HepG2 (cell line): ENCODE data around the gene ACACB. TPM values are rescaled to one million over a fixed set of nuclear protein-coding genes. Genes with fewer than 3 reads are reported as not detected.

Source experiments
- FOSL2 ChIP-seq: sonication (generic); formaldehyde crosslinking; IDR thresholded peaks from 2 replicates; pipeline ENCODE4 v1.4.0; 2020; ENCODE audit warnings: missing genetic modification reagents
- GATAD1 ChIP-seq: IDR thresholded peaks from 2 replicates; pipeline ENCODE4 v1.6.1; 2016; ENCODE audit warnings: missing genetic modification reagents, missing compliant biosample characterization
- GATAD2A ChIP-seq: IDR thresholded peaks from 2 replicates; pipeline ENCODE4 v1.6.1; 2016
- IRF2 ChIP-seq: IDR thresholded peaks from 2 replicates; pipeline ENCODE4 v1.6.1; 2018; ENCODE audit warnings: missing genetic modification reagents, missing compliant biosample characterization
- KDM3A ChIP-seq: IDR thresholded peaks from 2 replicates; pipeline ENCODE4 v1.6.1; 2018; ENCODE audit warnings: low read depth, missing compliant biosample characterization
- NCOA5 ChIP-seq: sonication (generic); formaldehyde crosslinking; IDR thresholded peaks from 2 replicates; pipeline ENCODE4 v1.4.0; 2020; ENCODE audit warnings: missing genetic modification reagents
- PHF21A ChIP-seq: sonication (generic); formaldehyde crosslinking; IDR thresholded peaks from 2 replicates; pipeline ENCODE4 v1.5.0; 2020; ENCODE audit warnings: mild to moderate bottlenecking, missing genetic modification reagents
- SAFB2 ChIP-seq: sonication (generic); formaldehyde crosslinking; IDR thresholded peaks from 2 replicates; pipeline ENCODE4 v1.5.1; 2020; ENCODE audit warnings: missing genetic modification reagents, low read depth, mild to moderate bottlenecking, borderline replicate concordance
- SOX13 ChIP-seq, 3 experiments: fragments of 450-650 bp in 1 of 3; sonication (generic) in 1 of 3; formaldehyde crosslinking in 1 of 3; IDR thresholded peaks in 2 of 3; conservative IDR thresholded peaks in 1 of 3; 2 replicates each; pipeline versions ENCODE4 v1.5.0 to v1.6.1; 2016 to 2020; ENCODE audit warnings: antibody characterized with exemption in 1 of 3, mild to moderate bottlenecking in 1 of 3, missing compliant biosample characterization in 1 of 3, missing genetic modification reagents in 1 of 3, moderate library complexity in 1 of 3
- SSRP1 ChIP-seq: IDR thresholded peaks from 2 replicates; pipeline ENCODE4 v1.6.1; 2016; ENCODE audit warnings: control low read depth
- ZNF746 ChIP-seq: sonication (generic); formaldehyde crosslinking; IDR thresholded peaks from 2 replicates; pipeline ENCODE4 v1.8.0; 2022; ENCODE audit warnings: mild to moderate bottlenecking, missing genetic modification reagents
- ZNF790 ChIP-seq: sonication (generic); formaldehyde crosslinking; IDR thresholded peaks from 2 replicates; pipeline ENCODE4 v1.8.0; 2022; ENCODE audit warnings: missing genetic modification reagents, mild to moderate bottlenecking, borderline replicate concordance
- ZNF850 ChIP-seq: sonication (generic); formaldehyde crosslinking; conservative IDR thresholded peaks from 2 replicates; pipeline ENCODE4 v1.9.0; 2021; ENCODE audit warnings: mild to moderate bottlenecking, missing genetic modification reagents
- ZNF891 ChIP-seq: sonication (generic); formaldehyde crosslinking; IDR thresholded peaks from 2 replicates; pipeline ENCODE4 v1.5.0; 2020; ENCODE audit warnings: mild to moderate bottlenecking, missing genetic modification reagents
- polyA plus RNA-seq, 8 experiments: library from polyadenylated mRNA; depleted of rRNA in 3 of 8; stranded (reverse) in 7 of 8; unstranded in 1 of 8; fragments of >200 nt; fragmentation: Illumina TruSeq in 4 of 8; extraction: Trizol in 4 of 8; gene quantifications; 2 replicates each; pipeline versions ENCODE4 v1.2.1 to v1.2.3, GENCODE V29; 2011 to 2016; ENCODE audit warnings: low read depth in 4 of 8, missing spikeins in 1 of 8, mixed read lengths in 1 of 8; ENCODE audit not compliant: insufficient read depth in 1 of 8
- total RNA-seq, 5 experiments: library from RNA; depleted of rRNA; stranded (reverse); fragments of >200 nt; fragmentation: Illumina TruSeq; extraction: Trizol; gene quantifications; 2 replicates each; pipeline ENCODE4 v1.2.3, GENCODE V29; 2016; ENCODE audit warnings: low read depth in 1 of 5
- TF ChIP-seq, protein P1 (sequence below): sonication (generic); formaldehyde crosslinking; IDR thresholded peaks from 2 replicates; pipeline ENCODE4 v1.8.0; 2022; ENCODE audit warnings: missing genetic modification reagents, mild to moderate bottlenecking, moderate library complexity, borderline replicate concordance
- TF ChIP-seq, protein P2 (sequence below): IDR thresholded peaks from 2 replicates; pipeline ENCODE4 v1.6.1; 2016; ENCODE audit warnings: missing genetic modification reagents, missing compliant biosample characterization
- TF ChIP-seq, protein P3 (sequence below): sonication (generic); formaldehyde crosslinking; IDR thresholded peaks from 2 replicates; pipeline ENCODE4 v1.5.1; 2020; ENCODE audit warnings: missing genetic modification reagents, mild to moderate bottlenecking, borderline replicate concordance
- TF ChIP-seq, protein P4 (sequence below): sonication (generic); formaldehyde crosslinking; IDR thresholded peaks from 2 replicates; pipeline ENCODE4 v1.5.1; 2020; ENCODE audit warnings: mild to moderate bottlenecking, moderate library complexity, missing genetic modification reagents
- TF ChIP-seq, protein P5 (sequence below), 2 experiments: sonication (generic) in 1 of 2; formaldehyde crosslinking in 1 of 2; IDR thresholded peaks; 2 replicates each; pipeline versions ENCODE4 v1.4.0 to v1.6.1; 2016 to 2020; ENCODE audit warnings: borderline replicate concordance in 1 of 2, low read depth in 1 of 2, mild to moderate bottlenecking in 1 of 2, missing genetic modification reagents in 1 of 2

ACACB gene
- total and polyA plus RNA-seq, 2 of the 13 experiments (the other 11 are each of a cell fraction or from before 2014, with no cell fraction given) = 6.2 to 8.6 TPM

DNA sequence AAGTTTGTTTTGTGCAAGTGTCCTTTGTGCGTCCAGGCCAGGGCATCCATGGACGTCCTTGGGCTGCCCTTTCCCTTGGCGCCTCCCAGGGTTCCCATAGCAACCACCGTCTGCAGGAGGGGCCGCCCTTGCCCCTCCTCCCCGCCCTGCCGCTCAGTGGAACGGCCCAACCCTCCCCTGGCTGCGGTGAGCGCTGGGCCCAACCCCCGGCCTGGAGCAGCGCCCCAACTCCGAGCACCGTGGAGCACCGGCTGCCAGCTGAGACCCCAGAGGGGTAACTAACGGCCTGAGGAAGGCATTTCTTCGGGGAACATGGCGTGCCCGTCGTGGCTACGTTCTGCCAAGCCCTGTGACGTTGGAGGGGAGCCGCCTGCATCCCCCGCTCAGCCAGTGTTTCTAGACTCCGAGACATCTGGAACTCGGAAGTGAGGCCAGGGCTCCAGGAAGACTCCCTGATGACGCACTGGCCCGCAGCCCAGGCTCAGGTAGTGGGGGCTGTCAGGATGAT lies 5.3 kb upstream of the ACACB start (continued):
- TF ChIP-seq GATAD1 (CRISPR knock-in tag) (peak; percentile 50), IRF2 (CRISPR knock-in tag) (0 out of 2 replicates have a peak, but pooled peaks have one; percentile 16), KDM3A (CRISPR knock-in tag) (no peak; the same call in 1 of the 2 replicates), SAFB2 (CRISPR knock-in tag) (no peak; the same call in 1 of the 2 replicates), ZNF746 (CRISPR knock-in tag) (no peak), GATAD2A (CRISPR knock-in tag) (peak; percentile 42), ZNF790 (CRISPR knock-in tag) (no peak), ZNF850 (no peak), ZNF891 (CRISPR knock-in tag) (0 out of 2 replicates have a peak, but pooled peaks have one; percentile 43), PHF21A (CRISPR knock-in tag) (no peak), FOSL2 (peak; percentile 41; the same call in 1 of the 2 replicates), SOX13 (IDR thresholded peaks at IDR 0.05) (no peak), SOX13 (CRISPR knock-in tag; conservative IDR thresholded peaks at IDR 0.05 in 1 of 2, IDR thresholded peaks at IDR 0.05 in 1 of 2) (peak in 1 of 2 experiments; percentile 18; a peak in 1 of 4 replicates), NCOA5 (CRISPR knock-in tag) (no peak), SSRP1 (no peak; the same call in 1 of the 2 replicates)
- TF ChIP-seq, protein P1, sequence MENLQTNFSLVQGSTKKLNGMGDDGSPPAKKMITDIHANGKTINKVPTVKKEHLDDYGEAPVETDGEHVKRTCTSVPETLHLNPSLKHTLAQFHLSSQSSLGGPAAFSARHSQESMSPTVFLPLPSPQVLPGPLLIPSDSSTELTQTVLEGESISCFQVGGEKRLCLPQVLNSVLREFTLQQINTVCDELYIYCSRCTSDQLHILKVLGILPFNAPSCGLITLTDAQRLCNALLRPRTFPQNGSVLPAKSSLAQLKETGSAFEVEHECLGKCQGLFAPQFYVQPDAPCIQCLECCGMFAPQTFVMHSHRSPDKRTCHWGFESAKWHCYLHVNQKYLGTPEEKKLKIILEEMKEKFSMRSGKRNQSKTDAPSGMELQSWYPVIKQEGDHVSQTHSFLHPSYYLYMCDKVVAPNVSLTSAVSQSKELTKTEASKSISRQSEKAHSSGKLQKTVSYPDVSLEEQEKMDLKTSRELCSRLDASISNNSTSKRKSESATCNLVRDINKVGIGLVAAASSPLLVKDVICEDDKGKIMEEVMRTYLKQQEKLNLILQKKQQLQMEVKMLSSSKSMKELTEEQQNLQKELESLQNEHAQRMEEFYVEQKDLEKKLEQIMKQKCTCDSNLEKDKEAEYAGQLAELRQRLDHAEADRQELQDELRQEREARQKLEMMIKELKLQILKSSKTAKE (CRISPR knock-in tag) = no peak; the same call in 1 of the 2 replicates
- TF ChIP-seq, protein P2, sequence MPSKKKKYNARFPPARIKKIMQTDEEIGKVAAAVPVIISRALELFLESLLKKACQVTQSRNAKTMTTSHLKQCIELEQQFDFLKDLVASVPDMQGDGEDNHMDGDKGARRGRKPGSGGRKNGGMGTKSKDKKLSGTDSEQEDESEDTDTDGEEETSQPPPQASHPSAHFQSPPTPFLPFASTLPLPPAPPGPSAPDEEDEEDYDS (CRISPR knock-in tag) = no peak
- TF ChIP-seq, protein P3, sequence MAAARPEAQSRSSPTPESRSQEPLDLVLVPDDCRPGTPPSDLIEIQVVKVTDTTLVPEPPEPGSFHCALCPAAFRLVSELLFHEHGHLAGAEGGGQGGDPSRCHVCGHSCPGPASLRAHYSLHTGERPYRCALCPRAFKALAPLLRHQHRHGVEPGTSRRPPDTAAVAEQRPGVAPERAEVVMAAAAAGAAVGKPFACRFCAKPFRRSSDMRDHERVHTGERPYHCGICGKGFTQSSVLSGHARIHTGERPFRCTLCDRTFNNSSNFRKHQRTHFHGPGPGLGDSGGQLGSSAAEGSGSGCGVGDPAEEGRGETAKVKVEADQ = no peak
- TF ChIP-seq, protein P4, sequence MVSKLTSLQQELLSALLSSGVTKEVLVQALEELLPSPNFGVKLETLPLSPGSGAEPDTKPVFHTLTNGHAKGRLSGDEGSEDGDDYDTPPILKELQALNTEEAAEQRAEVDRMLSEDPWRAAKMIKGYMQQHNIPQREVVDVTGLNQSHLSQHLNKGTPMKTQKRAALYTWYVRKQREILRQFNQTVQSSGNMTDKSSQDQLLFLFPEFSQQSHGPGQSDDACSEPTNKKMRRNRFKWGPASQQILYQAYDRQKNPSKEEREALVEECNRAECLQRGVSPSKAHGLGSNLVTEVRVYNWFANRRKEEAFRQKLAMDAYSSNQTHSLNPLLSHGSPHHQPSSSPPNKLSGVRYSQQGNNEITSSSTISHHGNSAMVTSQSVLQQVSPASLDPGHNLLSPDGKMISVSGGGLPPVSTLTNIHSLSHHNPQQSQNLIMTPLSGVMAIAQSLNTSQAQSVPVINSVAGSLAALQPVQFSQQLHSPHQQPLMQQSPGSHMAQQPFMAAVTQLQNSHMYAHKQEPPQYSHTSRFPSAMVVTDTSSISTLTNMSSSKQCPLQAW (CRISPR knock-in tag) = peak; percentile 79; the same call in 1 of the 2 replicates
- TF ChIP-seq, protein P5, sequence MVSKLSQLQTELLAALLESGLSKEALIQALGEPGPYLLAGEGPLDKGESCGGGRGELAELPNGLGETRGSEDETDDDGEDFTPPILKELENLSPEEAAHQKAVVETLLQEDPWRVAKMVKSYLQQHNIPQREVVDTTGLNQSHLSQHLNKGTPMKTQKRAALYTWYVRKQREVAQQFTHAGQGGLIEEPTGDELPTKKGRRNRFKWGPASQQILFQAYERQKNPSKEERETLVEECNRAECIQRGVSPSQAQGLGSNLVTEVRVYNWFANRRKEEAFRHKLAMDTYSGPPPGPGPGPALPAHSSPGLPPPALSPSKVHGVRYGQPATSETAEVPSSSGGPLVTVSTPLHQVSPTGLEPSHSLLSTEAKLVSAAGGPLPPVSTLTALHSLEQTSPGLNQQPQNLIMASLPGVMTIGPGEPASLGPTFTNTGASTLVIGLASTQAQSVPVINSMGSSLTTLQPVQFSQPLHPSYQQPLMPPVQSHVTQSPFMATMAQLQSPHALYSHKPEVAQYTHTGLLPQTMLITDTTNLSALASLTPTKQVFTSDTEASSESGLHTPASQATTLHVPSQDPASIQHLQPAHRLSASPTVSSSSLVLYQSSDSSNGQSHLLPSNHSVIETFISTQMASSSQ (IDR thresholded peaks at IDR 0.05; ENCODE audit: low read depth) = no peak
- TF ChIP-seq, protein P5 (CRISPR knock-in tag; IDR thresholded peaks at IDR 0.05; ENCODE audit: borderline replicate concordance) = no peak; the same call in 1 of the 2 replicates
